Stimulated activated CD4-positive, alpha-beta T cell treated with anti-CD3 and anti-CD28 coated beads, Interleukin-2, amount 100 ng/mL, for 24 hours (primary cell): ENCODE measurements around the gene HEPHL1.
A peak's percentile ranks its signal among the peaks of the same experiment; 100 is the strongest.

Experiments
- DNase-seq, 2 donors: peaks; one replicate each; pipeline ENCODE4 v3.0.0-alpha.2; 2020

HEPHL1 gene

DNA sequence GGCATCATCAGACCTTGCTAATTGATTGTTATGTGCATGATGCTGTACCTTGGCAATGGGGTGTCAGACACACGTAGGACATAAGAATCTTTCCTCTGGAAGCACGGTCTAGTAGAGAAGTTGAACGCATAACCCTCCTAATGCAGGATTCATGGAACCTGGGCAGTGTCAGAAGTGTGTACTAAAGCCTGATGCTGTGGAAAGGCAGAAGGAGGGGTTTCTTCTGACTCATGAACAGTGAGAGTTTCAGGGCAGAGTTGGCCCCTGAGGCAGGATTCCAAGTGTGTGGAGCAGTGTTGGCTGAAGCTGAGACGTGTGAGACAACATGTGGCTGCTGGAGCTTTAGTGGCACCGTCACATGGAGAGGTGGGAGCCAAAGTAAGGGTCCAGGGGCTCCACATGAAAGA, 111.0 kb downstream of the HEPHL1 start:
- DNase-seq = no peak

- no peak for DNase-seq
Measured at GRCh38 chr11:94132823-94133408, 111.8 kb downstream of the HEPHL1 start.

GRCh38 chr11:94133752-94134151, 112.6 kb downstream of the HEPHL1 start:
- DNase-seq = no peak

DNA sequence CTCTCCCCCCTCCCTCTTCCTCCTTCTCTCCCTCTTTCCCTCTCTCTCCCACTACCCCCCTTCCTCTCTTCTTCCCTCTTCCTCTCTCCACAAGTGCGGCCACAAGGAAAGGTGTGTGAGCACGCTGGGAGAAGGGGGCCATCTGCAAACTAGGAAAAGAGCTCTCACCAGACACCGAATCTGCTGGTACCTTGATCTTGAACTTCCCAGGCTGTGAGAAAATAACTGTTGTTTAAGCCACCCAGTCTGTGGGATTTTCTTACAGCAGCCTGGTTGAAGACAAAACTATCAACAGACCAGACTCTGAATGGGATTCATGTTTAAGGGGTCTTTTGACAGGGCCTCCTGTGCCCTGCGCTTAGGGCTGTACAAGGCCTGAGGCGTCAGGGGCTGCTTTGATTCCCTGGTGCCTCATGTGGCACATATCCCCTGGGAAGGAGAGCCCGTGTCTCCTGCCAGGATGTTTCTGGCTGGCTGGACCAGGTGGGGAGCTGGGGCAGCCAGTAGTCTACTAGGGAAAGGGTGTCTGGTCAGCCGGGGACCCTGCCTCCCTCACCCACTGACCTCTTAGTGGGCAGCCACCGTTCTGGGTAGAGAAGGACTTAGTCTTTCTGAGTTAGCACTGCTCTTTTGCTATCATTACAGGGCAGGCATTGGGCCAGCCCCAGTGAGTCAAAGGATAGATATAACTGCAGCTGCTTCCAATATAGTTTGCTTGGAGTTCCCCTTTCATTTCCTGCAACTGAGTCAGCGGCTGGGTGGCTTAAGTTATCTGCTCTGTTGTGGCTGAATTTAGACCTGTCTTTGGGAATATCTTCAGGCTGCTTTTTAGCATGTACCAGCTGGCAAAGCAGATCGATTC, 113.7 kb downstream of the HEPHL1 start:
- peak; percentile 40 to 42 for DNase-seq

GRCh38 chr11:94139416-94139815, 118.3 kb downstream of the HEPHL1 start:
- no peak for DNase-seq

DNA sequence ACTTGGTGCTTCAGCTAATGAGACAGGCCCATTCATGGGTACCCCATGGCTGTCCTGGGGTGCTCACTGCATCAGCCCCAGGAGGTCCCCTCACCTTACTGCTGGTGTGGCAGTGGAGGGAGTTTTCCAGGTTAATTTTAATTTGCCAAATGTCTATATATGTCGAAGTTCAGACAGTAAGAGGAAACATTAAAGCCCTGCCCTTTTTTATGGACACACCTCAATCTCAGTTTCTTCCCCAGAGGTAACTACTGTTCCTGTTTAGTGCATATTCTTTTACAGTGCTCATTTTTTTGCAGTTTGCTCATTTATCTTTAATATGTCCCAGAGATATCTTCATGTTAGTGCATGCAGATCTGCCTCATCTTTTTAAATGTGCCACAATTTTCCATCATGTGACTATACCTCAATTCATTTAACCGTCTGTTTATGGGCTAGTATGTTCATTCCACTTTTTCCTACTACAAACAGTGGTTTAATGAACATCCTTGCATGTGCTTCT, 119.1 kb downstream of the HEPHL1 start:
- no peak for DNase-seq

GRCh38 chr11:94141511-94142307, 120.6 kb downstream of the HEPHL1 start:
- no peak for DNase-seq

- DNase-seq = no peak
Measured at GRCh38 chr11:94142308-94143281, 121.4 kb downstream of the HEPHL1 start.

- DNase-seq = no peak
Measured at GRCh38 chr11:94144216-94144615, 123.1 kb downstream of the HEPHL1 start.

- no peak for DNase-seq
Measured at GRCh38 chr11:94144664-94145063, 123.5 kb downstream of the HEPHL1 start.

DNA sequence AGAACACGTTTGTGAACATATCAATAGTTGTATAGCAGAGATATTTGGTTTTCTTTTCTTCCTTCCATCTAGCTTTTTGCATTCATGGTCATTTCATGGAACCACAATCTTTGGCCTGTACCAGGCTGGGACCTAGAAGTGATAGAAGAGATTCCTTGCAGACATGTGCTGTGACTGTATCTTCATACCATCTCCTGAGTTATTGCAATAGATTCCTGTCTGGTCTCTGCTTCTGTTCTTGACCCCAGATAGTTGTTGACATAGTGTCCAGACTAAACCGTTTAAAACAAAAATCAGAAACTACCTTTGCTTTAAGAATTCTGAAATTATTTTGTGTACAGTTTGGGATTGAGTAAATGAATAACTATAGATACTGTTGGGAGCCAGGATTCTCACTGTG, 124.3 kb downstream of the HEPHL1 start:
- DNase-seq = no peak

DNA sequence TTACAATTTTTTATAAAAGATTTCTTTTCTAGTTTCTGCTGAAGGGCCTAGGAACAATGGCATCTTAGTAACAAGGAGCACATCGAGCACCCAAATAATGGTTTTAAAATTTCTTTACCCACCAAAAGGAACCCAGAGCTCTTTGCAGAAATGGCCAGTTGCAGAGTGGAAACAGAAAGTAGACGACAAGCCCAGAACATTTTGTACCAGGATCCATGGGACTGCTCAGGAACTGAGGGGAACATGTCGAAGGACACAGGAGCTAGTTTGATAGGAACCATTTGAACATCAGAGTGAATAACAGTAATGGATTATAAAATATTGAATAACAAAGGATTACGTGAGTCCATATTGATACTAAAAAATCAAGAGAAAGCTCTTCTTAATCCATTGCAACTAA, 124.8 kb downstream of the HEPHL1 start:
- no peak for DNase-seq

DNA sequence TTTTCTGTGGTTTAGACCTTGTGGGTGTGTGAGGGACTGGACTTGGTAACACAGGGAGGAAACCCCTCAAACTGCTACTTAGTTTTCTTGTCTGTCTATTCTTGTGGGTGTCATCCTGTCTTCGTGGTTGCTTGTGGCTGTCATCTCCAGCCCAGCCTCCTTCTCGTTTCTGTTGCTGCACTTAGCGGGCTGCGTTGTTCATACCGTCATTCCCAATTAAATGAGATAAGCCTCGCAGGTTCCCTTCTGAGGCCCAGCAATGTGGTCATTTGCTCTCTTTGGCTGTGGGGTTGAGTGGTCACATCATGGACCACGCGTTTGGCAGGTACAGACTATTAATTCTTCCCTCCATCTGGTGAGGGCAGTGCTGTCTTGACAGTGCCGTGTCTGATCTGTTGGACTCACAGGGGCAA, 126.3 kb downstream of the HEPHL1 start:
- DNase-seq = peak in 1 of 2 donors; percentile 33

DNA sequence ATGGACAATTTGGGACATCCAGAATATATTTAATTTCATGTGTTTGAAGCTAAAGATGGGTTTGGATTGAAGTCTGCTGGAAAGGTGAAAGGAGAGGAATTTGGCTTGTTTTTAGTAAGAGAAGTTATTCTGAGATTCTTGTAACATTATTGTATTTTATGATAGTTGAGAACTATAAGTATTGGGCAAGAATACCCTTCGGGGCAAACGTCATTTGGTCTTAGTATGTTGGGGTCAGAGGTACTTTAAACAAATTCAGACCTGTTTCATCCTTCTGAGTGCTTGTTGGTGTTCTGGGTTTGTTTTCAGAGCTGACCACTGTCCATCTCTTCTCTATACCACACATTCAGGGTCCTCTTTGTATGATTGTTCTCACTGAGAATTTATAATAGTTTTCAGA, 127.0 kb downstream of the HEPHL1 start:
- DNase-seq = no peak

- DNase-seq = no peak
Measured at GRCh38 chr11:94149431-94150017, 128.4 kb downstream of the HEPHL1 start.

GRCh38 chr11:94150056-94150455, 128.9 kb downstream of the HEPHL1 start:
- no peak for DNase-seq

DNA sequence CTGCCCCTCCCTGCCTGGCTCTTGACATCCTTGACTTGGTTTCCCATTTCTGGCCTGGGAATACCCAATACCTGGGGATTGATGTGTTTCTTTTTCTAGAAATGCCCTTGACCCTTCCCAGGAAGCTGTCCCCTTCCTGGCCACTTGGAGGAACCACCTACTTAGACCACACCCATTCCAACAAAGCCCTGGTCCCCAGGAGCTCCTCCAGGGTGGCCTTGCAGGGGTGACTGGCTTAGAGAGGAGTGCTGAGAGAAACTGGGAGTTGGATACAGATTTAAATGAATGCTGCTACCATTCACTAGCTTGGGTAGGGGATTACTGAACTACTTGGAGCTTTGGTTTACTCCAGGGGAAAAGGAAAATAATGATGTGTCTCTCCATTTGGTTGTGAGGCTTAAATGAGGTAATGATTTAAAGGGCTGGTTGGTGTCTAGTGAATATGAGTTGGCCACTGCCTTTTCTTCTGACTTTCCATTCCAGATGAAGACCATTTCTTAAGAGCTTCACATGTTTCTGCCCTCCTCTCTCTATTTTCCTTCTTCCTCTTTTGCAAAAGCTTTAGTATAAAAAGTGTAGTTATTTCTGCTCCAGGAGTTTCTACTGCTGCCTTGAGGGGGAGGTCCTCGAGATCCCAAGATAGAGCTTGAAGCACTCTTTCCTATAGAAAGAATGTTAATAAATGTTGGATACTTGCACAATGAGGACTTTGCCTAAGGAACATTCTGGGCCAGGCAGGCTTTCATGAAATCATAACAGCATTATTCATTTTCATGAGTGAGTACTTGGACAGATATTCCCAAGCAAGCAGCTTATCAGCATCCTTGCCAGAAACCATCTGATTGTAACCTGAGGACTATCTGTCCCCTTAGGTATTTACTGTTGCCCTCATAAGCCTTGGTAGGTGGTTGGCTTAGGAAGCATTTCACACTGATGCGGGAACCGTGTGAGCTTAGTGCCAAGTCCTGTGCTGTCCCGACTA, 129.8 kb downstream of the HEPHL1 start:
- DNase-seq = no peak

GRCh38 chr11:94151903-94152677, 130.9 kb downstream of the HEPHL1 start:
- DNase-seq = no peak

DNA sequence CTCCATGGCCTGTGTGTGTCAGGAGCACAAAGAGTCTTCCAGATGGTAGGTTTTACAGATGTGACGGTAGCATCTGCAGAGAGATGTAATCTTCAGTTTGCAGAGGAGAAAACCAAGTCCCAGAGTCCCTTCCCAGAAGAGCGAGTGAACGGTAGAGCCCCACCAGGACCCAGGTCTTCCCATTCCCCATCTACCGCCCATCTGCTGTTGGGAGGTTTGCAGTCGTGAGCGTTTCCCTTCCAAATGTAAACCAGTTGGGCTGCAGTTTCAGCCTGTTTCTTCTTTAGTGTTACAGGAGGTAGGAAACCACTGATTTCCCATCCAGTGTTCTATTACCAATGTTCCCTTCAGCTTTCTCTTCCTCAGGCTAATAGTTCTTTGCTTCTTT, 131.5 kb downstream of the HEPHL1 start:
- DNase-seq = no peak

DNA sequence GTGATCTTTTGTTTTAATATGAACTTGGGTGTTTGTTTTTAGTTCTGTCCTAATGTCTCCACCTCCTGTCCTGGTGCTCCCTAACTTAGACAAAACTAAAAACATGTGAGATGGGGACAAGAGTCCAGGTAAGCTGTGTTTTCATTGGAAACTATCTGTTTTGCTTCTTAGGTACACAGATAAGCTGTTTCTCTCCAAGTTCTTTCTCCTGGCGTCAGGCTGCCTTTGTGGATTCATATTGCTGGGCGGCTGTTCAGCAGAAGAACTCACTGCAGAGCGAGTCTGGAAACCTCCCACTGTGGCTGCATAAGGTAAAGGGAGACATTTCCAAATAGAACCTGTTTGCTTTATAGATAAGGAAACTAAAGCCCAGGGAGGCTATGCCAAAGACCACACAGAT, 132.2 kb downstream of the HEPHL1 start:
- no peak for DNase-seq
